ENCODE data around the gene IFT122.

IFT122 gene

GRCh38 chr3:129557548-129557894, 117.5 kb downstream of the IFT122 start:
- no peak for DNase-seq

GRCh38 chr3:129558081-129558771, 118.2 kb downstream of the IFT122 start:
- no peak for ATAC-seq
- no peak for DNase-seq

More at GRCh38 chr3:129557548-129557894, 117.5 kb downstream of the IFT122 start:
- no peak for ATAC-seq

- ATAC-seq (no peak), DNase-seq (no peak)
Measured at GRCh38 chr3:129558772-129559564, 118.9 kb downstream of the IFT122 start.

GRCh38 chr3:129559565-129560079, 119.6 kb downstream of the IFT122 start:
- ATAC-seq (no peak), DNase-seq (no peak)

- no peak for DNase-seq
- no peak for ATAC-seq
Measured at GRCh38 chr3:129560269-129560787, 120.3 kb downstream of the IFT122 start.

- ATAC-seq: no peak
- no peak for DNase-seq
Measured at GRCh38 chr3:129560911-129561594, 121.0 kb downstream of the IFT122 start.

GRCh38 chr3:129561619-129562248, 121.7 kb downstream of the IFT122 start:
- DNase-seq: no peak
- ATAC-seq: no peak

- no peak for ATAC-seq
- no peak for DNase-seq
Measured at GRCh38 chr3:129562803-129563202, 122.8 kb downstream of the IFT122 start.

GRCh38 chr3:129563332-129563731, 123.3 kb downstream of the IFT122 start:
- no peak for DNase-seq

GRCh38 chr3:129563850-129564535, 124.0 kb downstream of the IFT122 start:
- no peak for DNase-seq
- no peak for ATAC-seq

More at GRCh38 chr3:129563332-129563731, 123.3 kb downstream of the IFT122 start:
- no peak for ATAC-seq

GRCh38 chr3:129564981-129565644, 125.1 kb downstream of the IFT122 start:
- no peak for ATAC-seq

GRCh38 chr3:129565902-129566301, 125.9 kb downstream of the IFT122 start:
- no peak for DNase-seq
- ATAC-seq: no peak

More at GRCh38 chr3:129564981-129565644, 125.1 kb downstream of the IFT122 start:
- DNase-seq: no peak

GRCh38 chr3:129567176-129567705, 127.2 kb downstream of the IFT122 start:
- ATAC-seq: no peak
- DNase-seq: no peak

GRCh38 chr3:129567939-129568338, 127.9 kb downstream of the IFT122 start:
- DNase-seq (no peak), ATAC-seq (no peak)

GRCh38 chr3:129569856-129570255, 129.8 kb downstream of the IFT122 start:
- no peak for ATAC-seq
- no peak for DNase-seq
